GM18951 (cell line): ENCODE measurements around the gene LCNL1.

Source experiments
- POLR2A ChIP-seq: IDR thresholded peaks from 4 replicates; pipeline ENCODE4 v1.6.1; 2011; ENCODE audit warnings: mild to moderate bottlenecking; ENCODE audit not compliant: insufficient read length, insufficient read depth; ENCODE audit errors: extremely low read depth
- in situ Hi-C: fragments of 300-500 bp; cut with MboI; formaldehyde crosslinking; loops from one replicate; pipeline ENCODE4 v1.12.0; 2022; ENCODE audit warnings: low sequenced_read_pairs, mixed read lengths, inconsistent platforms; ENCODE audit not compliant: unreplicated experiment

The LCNL1 gene

GRCh38 chr9:136958898-136959850 lies 23.6 kb upstream of the LCNL1 start:
- TF ChIP-seq POLR2A: no peak
- in situ Hi-C loops: no loop called here

DNA sequence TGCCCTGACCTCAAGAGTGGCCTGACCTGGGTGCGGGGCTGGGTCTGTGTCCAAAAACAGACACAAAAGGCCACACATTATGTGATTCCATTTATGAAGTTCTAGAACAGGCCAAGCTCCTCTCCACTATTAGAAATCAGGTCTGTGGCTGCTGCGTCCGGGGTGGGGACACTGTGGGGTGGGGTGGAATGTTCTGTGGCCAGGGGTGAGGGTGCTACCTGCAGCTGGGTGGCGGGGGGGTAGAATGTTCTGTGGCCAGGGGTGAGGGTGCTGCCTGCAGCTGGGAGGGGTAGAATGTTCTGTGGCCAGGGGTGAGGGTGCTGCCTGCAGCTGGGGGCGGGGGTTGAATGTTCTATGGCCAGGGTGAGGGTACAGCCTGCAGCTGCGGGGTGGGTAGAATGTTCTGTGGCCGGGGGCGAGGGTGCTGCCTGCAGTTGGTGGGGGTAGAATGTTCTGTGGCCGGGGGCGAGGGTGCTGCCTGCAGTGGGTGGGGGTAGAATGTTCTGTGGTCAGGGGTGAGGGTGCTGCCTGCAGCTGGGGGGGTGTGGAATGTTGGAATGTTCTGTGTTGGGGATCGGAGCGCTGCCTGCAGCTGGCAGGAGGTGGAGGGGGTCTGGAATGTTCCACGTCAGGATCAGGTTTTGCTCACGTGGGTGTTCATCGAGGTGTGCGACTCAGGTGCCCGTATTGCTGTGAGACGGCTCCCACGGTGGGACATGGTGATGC lies 22.4 kb upstream of the LCNL1 start:
- no peak for TF ChIP-seq POLR2A
- in situ Hi-C loops: no loop called here

- TF ChIP-seq POLR2A: no peak
- in situ Hi-C loops: no loop called here
These were observed 21.9 kb upstream of the LCNL1 start for GRCh38 chr9:136960938-136961275.

- TF ChIP-seq POLR2A: no peak
- in situ Hi-C loops: no loop called here
These were observed 21.3 kb upstream of the LCNL1 start for GRCh38 chr9:136961279-136962065.

GRCh38 chr9:136962163-136962562 lies 20.6 kb upstream of the LCNL1 start:
- in situ Hi-C loops: no loop called here

GRCh38 chr9:136962701-136963248 lies 20.0 kb upstream of the LCNL1 start:
- TF ChIP-seq POLR2A: no peak
- in situ Hi-C loops: no loop called here

More at GRCh38 chr9:136962163-136962562, 20.6 kb upstream of the LCNL1 start:
- no peak for TF ChIP-seq POLR2A

DNA sequence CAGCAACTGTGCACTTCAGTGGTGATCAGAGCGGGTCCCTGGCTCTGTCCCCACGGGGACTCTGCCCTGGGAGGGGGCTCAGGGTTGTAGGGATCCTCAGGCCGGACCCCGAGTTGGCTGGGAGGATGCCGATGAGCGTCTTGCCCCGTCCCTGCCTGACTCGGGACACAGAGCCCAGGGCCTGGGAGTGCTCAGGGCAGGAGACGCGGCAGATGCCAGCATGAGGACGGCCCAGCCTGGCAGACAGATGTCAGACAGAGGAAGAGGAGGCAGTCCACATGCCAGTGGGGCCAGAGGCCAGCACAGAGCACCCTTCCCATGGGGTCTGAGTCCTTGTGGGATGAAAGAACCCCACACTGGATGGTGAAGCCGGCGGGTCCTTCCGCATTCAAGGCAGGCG lies 19.5 kb upstream of the LCNL1 start:
- in situ Hi-C loops: no loop called here
- no peak for TF ChIP-seq POLR2A

- no peak for TF ChIP-seq POLR2A
- in situ Hi-C loops: no loop called here
These were observed 19.0 kb upstream of the LCNL1 start for GRCh38 chr9:136963751-136964150.

DNA sequence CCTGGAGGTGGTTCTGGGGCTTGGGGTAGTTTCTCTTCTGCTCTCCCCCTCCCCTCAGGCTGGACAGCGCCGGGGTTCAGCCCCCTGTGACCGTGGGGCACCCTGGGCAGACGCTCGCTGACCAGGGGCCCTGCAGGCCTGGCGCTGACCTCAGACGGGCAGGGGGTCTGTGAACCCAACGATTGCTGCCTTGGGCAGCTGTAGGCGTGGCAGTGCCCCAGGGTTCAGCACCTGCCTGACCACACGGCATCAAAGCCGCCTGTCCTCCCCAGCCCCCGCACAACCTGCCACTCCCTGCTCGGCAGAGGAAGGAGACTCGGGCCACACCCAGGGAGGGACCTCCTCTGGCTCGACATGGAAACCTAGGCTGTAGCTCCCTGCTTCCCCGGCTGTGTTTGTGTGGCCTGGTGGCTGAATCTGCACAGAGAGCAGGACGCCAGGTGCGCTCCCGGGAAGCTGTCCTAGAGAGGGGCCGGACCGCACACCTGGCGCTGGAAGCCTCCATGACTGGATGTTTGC lies 18.6 kb upstream of the LCNL1 start:
- in situ Hi-C loops: no loop called here
- TF ChIP-seq POLR2A: no peak

- TF ChIP-seq POLR2A: no peak
- in situ Hi-C loops: no loop called here
These were observed 17.9 kb upstream of the LCNL1 start for GRCh38 chr9:136964833-136965422.

- no peak for TF ChIP-seq POLR2A
- in situ Hi-C loops: no loop called here
These were observed 16.9 kb upstream of the LCNL1 start for GRCh38 chr9:136965771-136966484.

GRCh38 chr9:136968333-136969127 lies 14.3 kb upstream of the LCNL1 start:
- in situ Hi-C loops: no loop called here
- no peak for TF ChIP-seq POLR2A
